Measurements from ENCODE around the gene SLC27A1. TPM values are rescaled to one million over a fixed set of nuclear protein-coding genes. Genes with fewer than 3 reads are reported as not detected.

Gene SLC27A1
- total RNA-seq, 1 experiment from 2014 or later: 8.9 TPM

GRCh38 chr19:17457616-17458015 is 12.7 kb upstream of the SLC27A1 start:
- ChIA-PET CTCF (no interaction called here), POLR2A (ENCODE audit: unreplicated experiment) (no interaction called here)
- Histone ChIP-seq H2AFZ (ENCODE audit: low read length) (no peak overlapping the region), H3K36me3 (ENCODE audit: low read depth, low read length) (no peaks in the 10 kb centered on the region; the same call in 1 of the 2 replicates), H3K27me3 (ENCODE audit: low read length) (peaks cover 15% of the 10 kb centered on the region; the same call in 1 of the 2 replicates), H3K9me2 (replicated peaks; ENCODE audit: low read length) (no peaks in the 10 kb centered on the region), H3K27ac (ENCODE audit: low read length) (no peak overlapping the region), H3K4me1 (ENCODE audit: insufficient read depth, low read length) (no peaks in the 10 kb centered on the region), H3K79me2 (ENCODE audit: low read length) (no peaks in the 10 kb centered on the region), H4K20me1 (ENCODE audit: low read length) (no peaks in the 10 kb centered on the region), H3K4me3 (ENCODE audit: low read length) (no peak overlapping the region), H3F3A (ENCODE audit: low read length, unreplicated experiment) (no peaks in the 10 kb centered on the region), H3K9me3 (ENCODE audit: low read length) (no peaks in the 10 kb centered on the region), H3K9ac (ENCODE audit: low read length) (no peak overlapping the region), H3K4me2 (ENCODE audit: low read length) (no peak overlapping the region)
- intact Hi-C loops (cut with micrococcal nuclease): no loop called here
- no TSS peak for BruUV-seq (replicated peaks)
- DNase-seq (no peak), ATAC-seq (no peak)
- TF ChIP-seq CTCF (conservative IDR thresholded peaks at IDR 0.05; ENCODE audit: low read depth, low read length): no peak
- no peak for TF ChIP-seq EZH2phosphoT487 (IDR thresholded peaks at IDR 0.05; ENCODE audit: borderline replicate concordance, low read length)
- no peak for TF ChIP-seq EZH2 (IDR thresholded peaks at IDR 0.05; ENCODE audit: low read length, unreplicated experiment)

DNA sequence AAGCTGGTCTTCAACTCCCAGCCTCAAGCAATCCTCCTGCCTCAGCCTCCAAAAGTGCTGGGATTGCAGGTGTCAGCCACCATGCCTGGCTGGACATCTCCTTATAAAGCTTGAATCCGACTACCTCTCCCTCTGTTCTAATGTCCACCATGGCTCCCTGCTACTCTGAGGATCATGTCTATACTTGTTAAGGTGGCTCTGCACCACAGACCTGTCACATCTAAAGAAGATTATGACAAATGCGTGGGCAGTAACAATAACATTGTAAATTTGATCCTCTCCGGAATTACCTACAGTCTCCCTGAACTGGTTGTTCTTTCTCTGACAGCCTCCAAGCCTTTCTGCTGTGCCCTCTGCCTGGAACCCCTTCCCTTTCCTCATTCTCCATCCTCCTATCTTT is 11.4 kb upstream of the SLC27A1 start:
- Histone ChIP-seq H3K4me2 (ENCODE audit: low read length) (no peak overlapping the region), H3F3A (ENCODE audit: low read length, unreplicated experiment) (no peaks in the 10 kb centered on the region), H3K4me3 (ENCODE audit: low read length) (no peak overlapping the region), H3K27me3 (ENCODE audit: low read length) (peaks cover 15% of the 10 kb centered on the region; the same call in 1 of the 2 replicates), H2AFZ (ENCODE audit: low read length) (no peak overlapping the region), H3K79me2 (ENCODE audit: low read length) (no peaks in the 10 kb centered on the region), H3K27ac (ENCODE audit: low read length) (no peak overlapping the region), H3K9me3 (ENCODE audit: low read length) (no peaks in the 10 kb centered on the region), H4K20me1 (ENCODE audit: low read length) (no peaks in the 10 kb centered on the region), H3K9me2 (replicated peaks; ENCODE audit: low read length) (no peaks in the 10 kb centered on the region), H3K4me1 (ENCODE audit: insufficient read depth, low read length) (no peaks in the 10 kb centered on the region), H3K9ac (ENCODE audit: low read length) (no peak overlapping the region), H3K36me3 (ENCODE audit: low read depth, low read length) (no peaks in the 10 kb centered on the region)
- CTCF ChIA-PET: no interaction called here
- intact Hi-C loops (cut with micrococcal nuclease): no loop called here
- DNase-seq: no peak
- ATAC-seq: no peak
- POLR2A ChIA-PET (ENCODE audit: unreplicated experiment): no interaction called here
- no TSS peak for BruUV-seq (replicated peaks)
- TF ChIP-seq EZH2phosphoT487 (IDR thresholded peaks at IDR 0.05; ENCODE audit: borderline replicate concordance, low read length): no peak
- no peak for TF ChIP-seq EZH2 (IDR thresholded peaks at IDR 0.05; ENCODE audit: low read length, unreplicated experiment)
- TF ChIP-seq CTCF (conservative IDR thresholded peaks at IDR 0.05; ENCODE audit: low read depth, low read length): no peak

- no peak within 1 kb of the TSS for H2AFZ ChIP-seq (ENCODE audit: low read length)
- H3K4me2 ChIP-seq (ENCODE audit: low read length): no peak within 1 kb of the TSS
- peaks cover 14% of the 10 kb centered on the region; the same call in 1 of the 2 replicates for H3K27me3 ChIP-seq (ENCODE audit: low read length)
- no TSS peak for BruUV-seq (replicated peaks)
- no peaks in the 10 kb centered on the region for H3K9me3 ChIP-seq (ENCODE audit: low read length)
- CTCF ChIA-PET: no interaction called here
- H3K79me2 ChIP-seq (ENCODE audit: low read length): no peaks in the 10 kb centered on the region
- H3K9me2 ChIP-seq (replicated peaks; ENCODE audit: low read length): no peaks in the 10 kb centered on the region
- no peak within 1 kb of the TSS for H3K9ac ChIP-seq (ENCODE audit: low read length)
- no peaks in the 10 kb centered on the region for H3K4me1 ChIP-seq (ENCODE audit: insufficient read depth, low read length)
- no peak within 1 kb of the TSS for H3K4me3 ChIP-seq (ENCODE audit: low read length)
- no peaks in the 10 kb centered on the region for H3K36me3 ChIP-seq (ENCODE audit: low read depth, low read length)
- intact Hi-C loops (cut with micrococcal nuclease): no loop called here
- TF ChIP-seq EZH2 (IDR thresholded peaks at IDR 0.05; ENCODE audit: low read length, unreplicated experiment): no peak
- TF ChIP-seq EZH2phosphoT487 (IDR thresholded peaks at IDR 0.05; ENCODE audit: borderline replicate concordance, low read length): no peak
- no peak for TF ChIP-seq CTCF (conservative IDR thresholded peaks at IDR 0.05; ENCODE audit: low read depth, low read length)
- H4K20me1 ChIP-seq (ENCODE audit: low read length): no peaks in the 10 kb centered on the region
- POLR2A ChIA-PET (ENCODE audit: unreplicated experiment): no interaction called here
- ATAC-seq (no peak), DNase-seq (no peak)
- no peak within 1 kb of the TSS for H3K27ac ChIP-seq (ENCODE audit: low read length)
- no peaks in the 10 kb centered on the region for H3F3A ChIP-seq (ENCODE audit: low read length, unreplicated experiment)
Observed at GRCh38 chr19:17460372-17461230, 9.7 kb upstream of the SLC27A1 start, which contains the start of gene NXNL1. TSS of gene NXNL1 (minus strand) at chr19:17460926. CDS start at chr19:17460869, 57 bp downstream.
